ENCODE results near the gene ARPP21. TPM values are rescaled to one million over a fixed set of nuclear protein-coding genes. Genes with fewer than 3 reads are reported as not detected.

ARPP21 gene
- total RNA-seq, 1 donor from 2014 or later: 4.9 TPM

- Mint-ChIP-seq H3K4me1 (ENCODE audit: low read depth) (peaks cover 1% of the 10 kb centered on the region), H3K27me3 (ENCODE audit: low read depth) (peaks cover 7% of the 10 kb centered on the region), H3K4me3 (ENCODE audit: unreplicated experiment) (no peak overlapping the region), H3K36me3 (ENCODE audit: low read depth) (no peaks in the 10 kb centered on the region), H3K27ac (ENCODE audit: unreplicated experiment) (no peak overlapping the region), H3K9me3 (ENCODE audit: low read depth) (no peaks in the 10 kb centered on the region)
- TF ChIP-seq, protein P1, sequence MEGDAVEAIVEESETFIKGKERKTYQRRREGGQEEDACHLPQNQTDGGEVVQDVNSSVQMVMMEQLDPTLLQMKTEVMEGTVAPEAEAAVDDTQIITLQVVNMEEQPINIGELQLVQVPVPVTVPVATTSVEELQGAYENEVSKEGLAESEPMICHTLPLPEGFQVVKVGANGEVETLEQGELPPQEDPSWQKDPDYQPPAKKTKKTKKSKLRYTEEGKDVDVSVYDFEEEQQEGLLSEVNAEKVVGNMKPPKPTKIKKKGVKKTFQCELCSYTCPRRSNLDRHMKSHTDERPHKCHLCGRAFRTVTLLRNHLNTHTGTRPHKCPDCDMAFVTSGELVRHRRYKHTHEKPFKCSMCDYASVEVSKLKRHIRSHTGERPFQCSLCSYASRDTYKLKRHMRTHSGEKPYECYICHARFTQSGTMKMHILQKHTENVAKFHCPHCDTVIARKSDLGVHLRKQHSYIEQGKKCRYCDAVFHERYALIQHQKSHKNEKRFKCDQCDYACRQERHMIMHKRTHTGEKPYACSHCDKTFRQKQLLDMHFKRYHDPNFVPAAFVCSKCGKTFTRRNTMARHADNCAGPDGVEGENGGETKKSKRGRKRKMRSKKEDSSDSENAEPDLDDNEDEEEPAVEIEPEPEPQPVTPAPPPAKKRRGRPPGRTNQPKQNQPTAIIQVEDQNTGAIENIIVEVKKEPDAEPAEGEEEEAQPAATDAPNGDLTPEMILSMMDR (IDR thresholded peaks at IDR 0.05): no peak
- DNase-seq (ENCODE audit: low spot score): no peak
Measured at GRCh38 chr3:35787936-35788335, 148.6 kb downstream of the ARPP21 start.

DNA sequence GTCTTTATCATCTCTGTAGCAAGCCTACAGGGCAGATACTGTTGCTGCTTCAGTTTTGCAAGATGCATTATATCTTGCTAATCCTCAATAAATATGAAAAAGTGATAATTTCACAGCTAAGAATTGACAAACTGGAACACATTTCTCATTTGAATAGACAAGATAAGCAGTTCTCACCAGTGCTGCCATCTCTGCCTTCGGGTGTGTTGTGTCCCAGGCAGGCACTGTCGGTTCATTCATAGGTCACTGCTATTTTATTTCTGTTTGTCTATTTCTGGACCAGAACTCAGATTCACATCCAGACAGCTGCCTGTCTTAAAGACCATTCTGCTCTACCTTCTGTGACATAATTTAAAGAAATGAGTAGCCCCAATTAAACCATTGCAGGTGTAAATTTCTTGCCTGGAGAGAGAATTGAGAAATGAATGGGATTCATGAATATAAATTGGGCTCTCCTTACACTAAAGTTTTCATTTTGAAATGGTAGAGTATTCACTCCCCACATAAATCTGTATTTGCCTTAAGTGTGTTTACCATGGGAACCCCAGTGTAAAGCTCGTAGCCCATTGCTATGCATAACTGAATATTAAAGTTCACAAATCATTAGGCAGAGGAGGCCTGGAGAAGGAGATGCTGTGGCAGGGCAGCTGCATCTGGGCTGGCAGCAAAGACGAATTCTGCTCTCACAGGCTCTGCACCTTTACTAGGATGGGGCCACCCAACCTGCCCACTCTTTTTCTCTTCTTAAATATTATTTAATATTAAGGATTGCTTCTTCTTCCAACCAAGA, 149.9 kb downstream of the ARPP21 start:
- Mint-ChIP-seq H3K36me3 (ENCODE audit: low read depth) (no peaks in the 10 kb centered on the region), H3K9me3 (ENCODE audit: low read depth) (no peaks in the 10 kb centered on the region), H3K4me1 (ENCODE audit: low read depth) (peaks cover 8% of the 10 kb centered on the region), H3K4me3 (ENCODE audit: unreplicated experiment) (no peak overlapping the region), H3K27me3 (ENCODE audit: low read depth) (no peaks in the 10 kb centered on the region), H3K27ac (ENCODE audit: unreplicated experiment) (no peak overlapping the region)
- DNase-seq (ENCODE audit: low spot score): no peak
- TF ChIP-seq, protein P1 (IDR thresholded peaks at IDR 0.05): no peak

DNA sequence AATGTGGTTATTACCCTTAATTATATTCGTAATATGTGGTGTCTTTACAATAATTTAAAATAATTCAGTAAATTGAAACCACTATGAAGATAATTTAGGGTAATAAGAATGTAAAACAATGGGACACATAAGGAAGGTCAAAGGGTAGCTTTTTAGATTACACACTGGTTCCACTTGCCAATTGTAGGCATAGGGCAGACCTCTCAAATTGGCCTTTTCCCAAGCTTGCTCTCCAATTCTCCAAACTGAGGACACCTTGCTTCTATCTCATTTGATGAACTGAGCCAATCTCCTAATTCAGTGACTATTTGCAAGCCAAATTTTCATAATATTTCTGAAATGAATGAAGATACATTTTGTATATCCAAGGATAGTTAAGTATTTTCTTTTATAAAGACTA, 151.4 kb downstream of the ARPP21 start:
- no peaks in the 10 kb centered on the region for H3K9me3 Mint-ChIP-seq (ENCODE audit: low read depth)
- H3K36me3 Mint-ChIP-seq (ENCODE audit: low read depth): no peaks in the 10 kb centered on the region
- H3K27me3 Mint-ChIP-seq (ENCODE audit: low read depth): no peaks in the 10 kb centered on the region
- no peak overlapping the region for H3K27ac Mint-ChIP-seq (ENCODE audit: unreplicated experiment)
- no peak overlapping the region for H3K4me3 Mint-ChIP-seq (ENCODE audit: unreplicated experiment)
- no peak for DNase-seq (ENCODE audit: low spot score)
- TF ChIP-seq, protein P1 (IDR thresholded peaks at IDR 0.05): no peak
- peaks cover 8% of the 10 kb centered on the region for H3K4me1 Mint-ChIP-seq (ENCODE audit: low read depth)

DNA sequence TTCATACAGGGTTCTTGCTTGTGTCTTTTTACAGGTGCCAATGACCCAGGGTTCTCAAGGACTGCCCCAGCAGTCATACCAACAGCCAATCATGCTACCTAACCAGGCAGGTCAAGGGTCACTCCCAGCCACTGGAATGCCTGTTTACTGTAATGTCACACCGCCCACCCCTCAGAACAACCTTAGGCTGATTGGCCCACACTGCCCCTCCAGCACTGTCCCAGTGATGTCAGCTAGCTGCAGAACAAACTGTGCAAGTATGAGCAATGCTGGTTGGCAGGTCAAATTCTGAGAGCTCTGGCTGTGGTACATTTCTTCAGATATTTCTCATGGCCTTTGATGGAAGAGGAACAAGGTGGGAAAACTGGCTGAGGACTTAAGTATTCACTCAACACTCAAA, 154.3 kb downstream of the ARPP21 start:
- H3K4me3 Mint-ChIP-seq (ENCODE audit: unreplicated experiment): no peak overlapping the region
- peaks cover 1% of the 10 kb centered on the region for H3K36me3 Mint-ChIP-seq (ENCODE audit: low read depth)
- no peak overlapping the region for H3K27ac Mint-ChIP-seq (ENCODE audit: unreplicated experiment)
- no peak for DNase-seq (ENCODE audit: low spot score)
- TF ChIP-seq, protein P1 (IDR thresholded peaks at IDR 0.05): no peak
- H3K9me3 Mint-ChIP-seq (ENCODE audit: low read depth): no peaks in the 10 kb centered on the region
- H3K27me3 Mint-ChIP-seq (ENCODE audit: low read depth): no peaks in the 10 kb centered on the region
- peaks cover 8% of the 10 kb centered on the region for H3K4me1 Mint-ChIP-seq (ENCODE audit: low read depth)

DNA sequence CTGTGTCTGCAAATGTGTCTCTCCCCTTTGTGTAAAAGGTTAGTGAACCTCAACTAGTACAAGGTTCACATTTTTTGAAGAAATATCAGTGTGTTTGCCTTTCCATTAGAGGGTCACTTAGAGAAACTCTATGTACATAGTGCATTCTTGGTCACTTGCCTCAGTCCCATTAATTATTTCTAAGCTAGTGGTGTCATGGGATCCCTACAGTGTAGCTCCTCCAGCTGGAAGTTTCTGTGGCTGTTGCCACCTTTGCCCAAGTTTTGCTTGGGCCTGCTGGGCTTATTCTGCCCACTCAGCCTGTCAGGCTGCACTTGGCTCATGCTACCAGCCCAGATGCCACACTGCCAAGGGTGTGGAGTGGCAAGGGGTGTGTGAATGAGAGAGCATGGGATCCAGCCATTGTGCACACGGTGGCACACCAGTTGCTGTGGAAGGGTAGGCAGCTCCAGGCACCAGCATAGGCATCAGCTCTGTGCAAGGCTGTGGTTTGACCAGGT, 161.7 kb downstream of the ARPP21 start:
- no peaks in the 10 kb centered on the region for H3K4me1 Mint-ChIP-seq (ENCODE audit: low read depth)
- DNase-seq (ENCODE audit: low spot score): no peak
- H3K36me3 Mint-ChIP-seq (ENCODE audit: low read depth): no peaks in the 10 kb centered on the region
- TF ChIP-seq, protein P1 (IDR thresholded peaks at IDR 0.05): no peak
- peaks cover 4% of the 10 kb centered on the region for H3K27me3 Mint-ChIP-seq (ENCODE audit: low read depth)
- H3K4me3 Mint-ChIP-seq (ENCODE audit: unreplicated experiment): no peak overlapping the region
- no peaks in the 10 kb centered on the region for H3K9me3 Mint-ChIP-seq (ENCODE audit: low read depth)
- H3K27ac Mint-ChIP-seq (ENCODE audit: unreplicated experiment): no peak overlapping the region

Measured in chondrocyte (in vitro differentiated cells).